Activated CD8-positive, alpha-beta T cell treated with anti-CD3 and anti-CD28 coated beads for 36 hours (primary cell): ENCODE measurements around the gene CSF1R. TPM values are rescaled to one million over a fixed set of nuclear protein-coding genes. Genes with fewer than 3 reads are reported as not detected.

ENCODE experiments used
- ATAC-seq: fragments of 200-7000 bp; cut with Tn5 transposase; one replicate; pipeline ENCODE4 v1.10.0; 2021; ENCODE audit warnings: mild to moderate bottlenecking, moderate library complexity
- CTCF ChIA-PET: fragments of 350-600 bp; sonication (Branson Sonifier 250); formaldehyde crosslinking; loops from one replicate; lab custom pipeline; 2021; ENCODE audit warnings: antibody characterized with exemption; lab: Charles Lee
- POLR2A ChIA-PET: fragments of 350-600 bp; sonication (Branson Sonifier 250); formaldehyde crosslinking; loops from one replicate; lab custom pipeline; 2021; ENCODE audit warnings: antibody characterized with exemption; lab: Charles Lee
- DNase-seq: peaks from one replicate; pipeline ENCODE4 v3.0.0-alpha.2; 2020
- H3K27ac Mint-ChIP-seq: one replicate; pipeline ENCODE4 v1.8.0; 2021; ENCODE audit warnings: mild to moderate bottlenecking, mixed read lengths
- H3K27me3 Mint-ChIP-seq: one replicate; pipeline ENCODE4 v1.8.0; 2021; ENCODE audit warnings: mixed read lengths
- H3K36me3 Mint-ChIP-seq: one replicate; pipeline ENCODE4 v1.8.0; 2021; ENCODE audit warnings: low read depth, mixed read lengths
- H3K4me1 Mint-ChIP-seq: one replicate; pipeline ENCODE4 v1.8.0; 2021; ENCODE audit warnings: low read depth, mixed read lengths
- H3K4me3 Mint-ChIP-seq: one replicate; pipeline ENCODE4 v1.8.0; 2021; ENCODE audit warnings: mild to moderate bottlenecking, moderate library complexity, mixed read lengths
- H3K9me3 Mint-ChIP-seq: one replicate; pipeline ENCODE4 v1.8.0; 2021; ENCODE audit warnings: mixed read lengths
- CTCF ChIP-seq: fragments of 200-600 bp; IDR thresholded peaks from one replicate; pipeline ENCODE4 v1.8.0; 2022; ENCODE audit warnings: antibody characterized with exemption, mild to moderate bottlenecking
- intact Hi-C: fragments of 100-400 bp; cut with micrococcal nuclease; formaldehyde crosslinking; loops from one replicate; pipeline ENCODE4 v1.10.0; 2022
- total RNA-seq, 2 experiments: library from RNA; stranded (reverse); gene quantifications; one replicate each; pipeline ENCODE4 v1.2.3, GENCODE V29; 2021

Gene CSF1R
- total RNA-seq, 2 experiments from 2014 or later, result not detected

DNA sequence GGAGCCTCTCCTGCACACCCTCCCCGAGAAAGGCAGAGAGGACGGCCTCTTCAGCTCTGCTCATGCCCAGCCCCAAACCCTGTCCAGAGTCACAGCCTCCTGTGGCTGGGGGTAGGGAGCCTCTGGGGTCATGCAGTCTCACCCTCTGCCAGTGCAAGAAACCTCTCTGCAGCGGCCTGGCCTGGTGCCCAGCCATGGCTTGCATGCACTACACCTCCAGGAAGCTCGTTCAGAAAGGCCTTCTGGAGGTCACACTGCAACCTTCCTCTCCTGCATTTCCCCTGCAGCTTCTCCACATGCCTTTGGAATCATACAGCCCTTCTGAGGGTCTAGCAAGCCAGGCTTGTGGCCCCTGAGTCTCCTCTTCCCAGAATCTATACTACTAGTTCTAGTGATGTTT, 17.9 kb downstream of the CSF1R start:
- DNase-seq (no peak), ATAC-seq (no peak)
- ChIA-PET POLR2A (no interaction called here), CTCF (no interaction called here)
- Mint-ChIP-seq H3K4me3 (no peak overlapping the region), H3K27ac (no peak overlapping the region), H3K4me1 (peaks cover 8% of the 10 kb centered on the region), H3K27me3 (no peaks in the 10 kb centered on the region), H3K36me3 (no peaks in the 10 kb centered on the region), H3K9me3 (no peaks in the 10 kb centered on the region)
- intact Hi-C loops, result no loop called here
- no peak for TF ChIP-seq CTCF

DNA sequence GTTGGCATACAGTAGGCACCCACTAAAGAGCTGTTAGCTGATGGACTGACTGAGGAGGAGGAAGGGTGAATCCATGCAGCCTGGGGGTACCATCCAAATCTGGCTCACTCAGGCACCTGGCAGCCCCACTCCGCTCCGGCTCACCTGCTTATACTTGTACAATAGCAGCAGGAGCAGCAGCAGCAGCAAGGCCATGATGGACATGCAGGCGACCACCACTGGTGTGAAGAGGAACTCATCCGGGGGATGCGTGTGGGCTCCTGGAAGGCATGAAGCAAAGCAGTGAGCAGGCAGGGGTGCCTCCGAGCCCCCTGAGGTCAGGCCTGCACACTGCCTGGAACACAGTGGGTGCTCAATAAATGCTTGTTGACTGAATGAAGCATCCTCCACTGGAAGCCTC, 18.3 kb downstream of the CSF1R start:
- Mint-ChIP-seq H3K4me1 (peaks cover 8% of the 10 kb centered on the region), H3K9me3 (no peaks in the 10 kb centered on the region), H3K27ac (no peak overlapping the region), H3K4me3 (no peak overlapping the region), H3K27me3 (no peaks in the 10 kb centered on the region), H3K36me3 (no peaks in the 10 kb centered on the region)
- no peak for TF ChIP-seq CTCF
- intact Hi-C loops, result no loop called here
- CTCF ChIA-PET, result interaction anchor here (1.2 kb wide), 1 partner anchor 26 kb away, joined by 3 read pairs; no protein-coding TSS in a partner anchor
- ATAC-seq, result no peak
- POLR2A ChIA-PET, result no interaction called here
- DNase-seq, result no peak

DNA sequence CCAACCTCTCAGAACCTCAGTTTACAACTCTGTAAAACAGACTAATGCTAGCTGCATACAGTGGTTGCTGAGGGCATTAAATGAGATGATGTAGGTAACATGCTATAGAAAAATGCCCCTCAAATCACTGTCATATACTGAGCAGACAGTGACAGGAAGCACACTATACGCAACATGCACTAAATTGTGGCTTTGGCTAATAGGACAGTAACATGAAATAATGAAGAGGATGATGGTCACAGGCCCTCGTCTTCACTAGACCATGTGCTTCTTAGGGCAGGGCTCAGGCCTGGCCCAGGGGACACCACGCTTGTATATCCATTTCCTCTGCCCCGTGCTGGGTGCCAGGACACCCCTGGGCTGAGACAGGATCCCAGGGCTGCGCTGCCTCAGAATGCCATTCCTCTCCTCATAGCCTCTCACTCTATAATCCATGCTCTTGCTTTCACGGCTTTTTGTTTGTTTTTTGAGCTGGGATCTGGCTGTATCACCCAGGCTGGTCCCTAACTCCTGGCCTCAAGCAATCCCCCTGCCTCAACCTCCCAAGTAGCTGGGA, 18.9 kb downstream of the CSF1R start:
- CTCF ChIA-PET, result interaction anchor here (1.2 kb wide), 1 partner anchor 25 kb away, joined by 3 read pairs; no protein-coding TSS in a partner anchor
- no peak for TF ChIP-seq CTCF
- peaks cover 8% of the 10 kb centered on the region for H3K4me1 Mint-ChIP-seq
- no peaks in the 10 kb centered on the region for H3K27me3 Mint-ChIP-seq
- ATAC-seq (peak; percentile 44), DNase-seq (no peak)
- H3K4me3 Mint-ChIP-seq, result no peak overlapping the region
- H3K9me3 Mint-ChIP-seq, result no peaks in the 10 kb centered on the region
- H3K27ac Mint-ChIP-seq, result no peak overlapping the region
- intact Hi-C loops, result no loop called here
- POLR2A ChIA-PET, result no interaction called here
- no peaks in the 10 kb centered on the region for H3K36me3 Mint-ChIP-seq

DNA sequence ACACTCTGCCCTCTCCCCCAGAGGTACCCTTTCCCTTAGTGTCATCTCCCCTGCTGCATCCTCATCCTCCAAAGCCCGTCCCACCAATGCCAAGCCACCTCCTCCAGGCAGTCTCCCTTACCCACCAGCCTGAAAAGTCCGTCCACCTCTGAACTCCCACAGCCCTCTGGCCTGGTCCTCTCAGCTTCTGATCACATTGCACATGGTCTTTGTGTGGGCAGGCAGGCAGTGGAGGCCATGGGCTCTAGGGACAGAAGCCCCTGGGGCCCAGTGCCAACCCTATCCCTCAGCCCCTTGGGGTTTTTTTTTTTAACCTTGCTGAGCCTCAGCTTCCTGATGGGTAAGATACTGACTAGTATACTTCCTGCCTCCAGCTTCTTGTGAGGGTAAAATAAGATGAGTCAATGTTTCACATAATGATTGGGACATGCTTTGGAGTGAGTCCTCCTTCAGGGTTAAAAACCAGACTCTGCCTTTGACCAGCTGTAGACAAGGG, 19.4 kb downstream of the CSF1R start:
- Mint-ChIP-seq H3K9me3 (no peaks in the 10 kb centered on the region), H3K4me3 (no peak overlapping the region), H3K27me3 (no peaks in the 10 kb centered on the region), H3K27ac (no peak overlapping the region), H3K36me3 (no peaks in the 10 kb centered on the region), H3K4me1 (peaks cover 8% of the 10 kb centered on the region)
- intact Hi-C loops, result no loop called here
- ChIA-PET POLR2A (interaction anchor here (1.4 kb wide), 1 partner anchor 66 kb away, joined by 3 read pairs; no protein-coding TSS in a partner anchor), CTCF (interaction anchor here (1.2 kb wide), 1 partner anchor 25 kb away, joined by 3 read pairs; no protein-coding TSS in a partner anchor)
- no peak for TF ChIP-seq CTCF
- DNase-seq (no peak), ATAC-seq (peak; percentile 92)

DNA sequence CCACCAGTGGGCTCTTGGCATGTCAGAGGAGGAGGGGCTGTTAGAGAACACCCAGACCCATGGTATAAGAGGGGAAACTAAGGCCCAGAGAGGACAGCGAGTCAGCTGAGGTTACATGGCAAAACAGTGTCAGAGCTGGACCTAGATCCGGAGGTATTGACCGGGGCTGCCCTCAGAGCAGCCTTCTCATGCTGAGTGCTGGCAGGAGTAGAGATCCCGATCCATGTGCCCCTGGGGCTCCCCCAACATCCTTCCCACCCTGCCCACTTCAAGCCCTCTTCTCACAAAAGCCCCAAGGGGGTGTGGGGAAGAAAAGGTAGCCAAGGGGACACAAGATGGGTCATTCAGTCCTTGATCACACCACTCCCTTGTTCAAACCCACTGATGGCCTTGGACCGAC, 19.9 kb downstream of the CSF1R start:
- POLR2A ChIA-PET, result interaction anchor here (1.4 kb wide), 2 partner anchors 11 to 65 kb away, joined by 3 to 4 read pairs; no protein-coding TSS in a partner anchor
- no peak for DNase-seq

More for the DNA sequence above, 19.9 kb downstream of the CSF1R start:
- H3K4me3 Mint-ChIP-seq, result no peak overlapping the region
- TF ChIP-seq CTCF, result no peak
- H3K9me3 Mint-ChIP-seq, result no peaks in the 10 kb centered on the region
- CTCF ChIA-PET, result interaction anchor here (0.6 kb wide), 1 partner anchor 49 kb away, joined by 3 read pairs; no protein-coding TSS in a partner anchor
- no peak overlapping the region for H3K27ac Mint-ChIP-seq
- no peaks in the 10 kb centered on the region for H3K27me3 Mint-ChIP-seq
- no peaks in the 10 kb centered on the region for H3K36me3 Mint-ChIP-seq
- intact Hi-C loops, result no loop called here
- peaks cover 8% of the 10 kb centered on the region for H3K4me1 Mint-ChIP-seq
- ATAC-seq, result no peak
